ENCODE results near the gene CTSK.

DNA sequence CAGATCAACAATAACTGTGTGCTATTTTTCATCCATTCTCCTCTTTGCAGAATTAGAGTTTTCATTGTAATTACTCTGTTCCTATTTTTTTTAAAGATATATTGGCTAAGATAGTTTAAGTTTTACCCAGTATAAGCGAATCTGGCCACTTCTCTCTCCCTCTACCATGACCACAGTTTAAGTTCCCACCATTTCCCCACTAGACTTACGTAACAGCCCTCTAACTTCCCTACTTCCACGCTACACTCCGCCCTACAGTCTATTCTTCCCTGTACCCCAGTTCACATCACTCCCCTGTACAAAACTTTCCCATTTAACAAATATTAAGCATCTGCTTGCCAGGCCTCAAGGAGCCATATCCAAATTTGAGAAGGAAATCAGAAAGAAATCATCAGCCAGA lies 16.5 kb downstream of the CTSK start:
- TF ChIP-seq POLR2A (IDR thresholded peaks at IDR 0.05), result no peak
- TF ChIP-seq, protein P1, sequence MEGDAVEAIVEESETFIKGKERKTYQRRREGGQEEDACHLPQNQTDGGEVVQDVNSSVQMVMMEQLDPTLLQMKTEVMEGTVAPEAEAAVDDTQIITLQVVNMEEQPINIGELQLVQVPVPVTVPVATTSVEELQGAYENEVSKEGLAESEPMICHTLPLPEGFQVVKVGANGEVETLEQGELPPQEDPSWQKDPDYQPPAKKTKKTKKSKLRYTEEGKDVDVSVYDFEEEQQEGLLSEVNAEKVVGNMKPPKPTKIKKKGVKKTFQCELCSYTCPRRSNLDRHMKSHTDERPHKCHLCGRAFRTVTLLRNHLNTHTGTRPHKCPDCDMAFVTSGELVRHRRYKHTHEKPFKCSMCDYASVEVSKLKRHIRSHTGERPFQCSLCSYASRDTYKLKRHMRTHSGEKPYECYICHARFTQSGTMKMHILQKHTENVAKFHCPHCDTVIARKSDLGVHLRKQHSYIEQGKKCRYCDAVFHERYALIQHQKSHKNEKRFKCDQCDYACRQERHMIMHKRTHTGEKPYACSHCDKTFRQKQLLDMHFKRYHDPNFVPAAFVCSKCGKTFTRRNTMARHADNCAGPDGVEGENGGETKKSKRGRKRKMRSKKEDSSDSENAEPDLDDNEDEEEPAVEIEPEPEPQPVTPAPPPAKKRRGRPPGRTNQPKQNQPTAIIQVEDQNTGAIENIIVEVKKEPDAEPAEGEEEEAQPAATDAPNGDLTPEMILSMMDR (IDR thresholded peaks at IDR 0.05), result no peak

All from upper lobe of left lung (tissue), 4 donors.